Esophagus mucosa (tissue), 1 donor: Measurements from ENCODE around the gene UBE2U. TPM values are rescaled to one million over a fixed set of nuclear protein-coding genes. Genes with fewer than 3 reads are reported as not detected.
A peak's percentile ranks its signal among the peaks of the same experiment; 100 is the strongest.
"Not testable (repeated sequence)": the region's sequence is repeated elsewhere in the genome, so short reads cannot be mapped to it uniquely, and the experiment has no call there.

ENCODE experiments used
- ATAC-seq: fragments of 200-7000 bp; cut with Tn5 transposase; one replicate; pipeline ENCODE4 v1.9.1; 2020
- total RNA-seq: library from RNA; stranded (reverse); gene quantifications from one replicate; pipeline ENCODE4 v1.2.4, GENCODE V29; 2023
- donor health status: DM: yes; HTN: yes; CAD: no.

The UBE2U gene
- total RNA-seq, 1 donor from 2014 or later, result not detected

GRCh38 chr1:64194168-64195080 lies 9.0 kb upstream of the UBE2U start:
- ATAC-seq, result no peak

DNA sequence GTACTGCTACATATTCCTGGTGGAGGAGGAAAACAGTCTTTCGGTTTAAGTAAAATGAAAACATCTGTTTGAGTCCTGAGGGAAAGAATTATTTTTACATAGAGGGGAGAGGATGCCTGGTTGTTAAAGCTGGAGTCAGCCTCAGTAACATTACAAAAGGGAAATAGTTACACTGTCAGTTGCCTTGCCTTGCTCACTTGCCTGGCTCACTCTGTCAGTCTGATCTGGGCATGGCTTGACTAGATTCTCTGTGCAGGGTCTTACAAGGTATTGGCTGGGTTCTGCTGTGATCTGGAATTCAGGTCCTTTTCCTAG lies 8.4 kb upstream of the UBE2U start:
- no peak for ATAC-seq

DNA sequence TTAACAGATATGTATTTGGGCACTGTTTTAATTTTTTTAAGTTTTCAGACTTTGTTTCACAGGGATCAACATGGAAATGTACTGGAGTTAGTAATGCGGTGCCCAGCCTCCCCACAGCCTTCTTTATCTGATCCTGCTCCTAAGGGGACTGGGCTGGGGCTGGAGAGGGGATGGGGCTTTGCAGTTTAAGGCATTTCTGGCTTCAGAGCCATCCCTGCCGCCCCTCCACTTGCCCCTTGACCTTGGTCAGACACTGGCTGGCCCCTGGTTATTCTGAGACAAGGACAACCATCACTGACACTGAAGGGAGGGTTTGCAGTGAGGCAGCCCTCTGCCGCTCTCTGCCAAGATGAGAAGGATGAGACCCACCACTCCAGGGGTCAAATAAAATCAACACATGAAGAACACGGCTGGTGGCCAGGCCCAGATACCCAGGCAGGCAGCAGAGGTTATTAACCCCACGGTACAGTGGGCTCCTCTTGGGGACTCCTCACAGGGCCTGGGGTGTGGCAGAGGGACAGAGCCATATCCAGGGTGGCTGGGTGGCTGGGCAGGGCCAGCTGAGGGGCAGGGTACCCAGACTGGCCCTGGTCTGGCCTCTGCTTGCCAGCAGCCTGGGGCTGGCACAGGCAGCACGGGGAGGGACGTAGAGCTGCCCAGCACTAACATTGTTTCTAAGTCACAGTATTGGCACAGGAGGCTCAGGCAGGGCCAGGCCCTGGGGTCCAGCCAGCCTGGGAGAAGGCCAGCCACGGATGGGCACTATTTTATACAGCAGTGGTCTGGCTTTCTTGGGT lies 7.2 kb upstream of the UBE2U start:
- peak; percentile 13 for ATAC-seq

DNA sequence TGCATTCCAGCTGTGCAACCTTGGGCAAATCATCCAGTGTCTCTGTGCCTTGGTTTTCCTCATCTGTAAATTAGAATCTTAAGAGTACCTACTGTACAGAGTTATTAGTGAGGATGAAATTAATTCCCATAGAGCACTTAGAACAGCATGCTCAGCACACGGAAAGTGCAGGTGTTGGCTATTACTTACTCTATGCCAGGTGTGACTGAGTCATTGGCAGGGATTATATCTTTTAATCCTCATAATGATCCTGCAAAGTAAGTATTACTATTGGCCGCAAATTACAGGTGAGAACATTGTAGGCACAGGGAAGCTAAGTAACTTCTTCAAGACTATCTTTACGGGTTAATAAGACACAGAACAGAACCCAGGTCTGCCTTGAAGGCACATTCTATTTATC lies 6.3 kb upstream of the UBE2U start:
- ATAC-seq, result peak; percentile 93

GRCh38 chr1:64199154-64199553 lies 4.3 kb upstream of the UBE2U start:
- no peak for ATAC-seq

DNA sequence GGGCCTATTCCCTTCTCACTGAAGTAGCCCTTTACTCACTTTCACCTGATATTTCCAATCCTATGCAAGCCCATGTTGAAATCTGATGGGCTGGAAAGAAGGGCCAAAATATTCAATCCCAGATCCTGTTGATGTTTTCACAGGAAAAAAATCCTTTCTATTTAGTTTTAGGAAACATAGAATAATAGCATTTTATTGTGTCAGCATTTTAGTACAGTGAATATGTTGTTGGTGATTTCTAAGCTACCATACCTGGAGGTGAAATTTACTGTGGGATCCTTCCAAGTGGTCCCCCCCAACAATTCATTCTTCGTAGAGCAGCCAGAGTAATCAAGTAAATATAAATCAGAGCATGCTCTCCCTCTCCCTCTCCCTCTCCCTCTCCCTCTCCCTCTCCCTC lies 3.4 kb upstream of the UBE2U start:
- no peak for ATAC-seq

DNA sequence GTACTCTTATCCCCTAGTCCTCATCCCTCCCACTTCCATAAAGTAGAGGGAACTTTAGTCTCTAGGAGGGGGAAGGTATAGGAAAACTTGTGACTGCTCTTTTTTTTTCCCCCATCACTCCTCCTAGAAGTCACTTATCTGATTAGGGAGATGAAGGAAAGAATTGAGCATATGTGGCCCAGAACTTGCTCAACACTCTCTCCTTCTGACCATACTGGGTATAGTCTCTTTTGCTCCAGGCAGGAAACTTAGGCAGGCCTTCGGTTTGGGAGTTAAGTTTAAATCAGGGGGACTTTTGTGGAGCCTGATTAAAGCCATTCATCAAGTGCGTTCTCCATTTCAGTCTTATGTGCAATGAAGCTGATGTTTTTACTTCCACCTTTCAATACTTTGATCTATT lies 5.8 kb downstream of the UBE2U start:
- no peak for ATAC-seq

DNA sequence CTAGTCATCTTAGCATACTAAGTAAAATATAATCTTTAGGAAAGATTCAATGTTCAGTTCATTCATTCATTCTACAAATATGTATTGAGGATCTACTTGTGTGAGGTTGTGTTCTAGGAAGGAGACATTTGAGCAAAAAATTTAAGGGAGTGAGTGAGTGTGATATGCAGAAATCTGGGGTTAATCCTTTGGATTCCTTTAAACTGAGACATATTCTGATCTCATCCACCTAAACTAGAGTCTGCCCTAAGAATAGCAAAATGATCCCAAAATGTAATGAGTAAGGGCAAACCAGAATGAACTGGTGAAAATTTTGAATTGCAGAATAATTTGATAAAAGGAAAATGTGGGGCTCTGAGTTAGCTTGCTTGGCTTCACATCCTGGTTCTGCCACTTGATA lies 8.6 kb downstream of the UBE2U start:
- ATAC-seq, result no peak

DNA sequence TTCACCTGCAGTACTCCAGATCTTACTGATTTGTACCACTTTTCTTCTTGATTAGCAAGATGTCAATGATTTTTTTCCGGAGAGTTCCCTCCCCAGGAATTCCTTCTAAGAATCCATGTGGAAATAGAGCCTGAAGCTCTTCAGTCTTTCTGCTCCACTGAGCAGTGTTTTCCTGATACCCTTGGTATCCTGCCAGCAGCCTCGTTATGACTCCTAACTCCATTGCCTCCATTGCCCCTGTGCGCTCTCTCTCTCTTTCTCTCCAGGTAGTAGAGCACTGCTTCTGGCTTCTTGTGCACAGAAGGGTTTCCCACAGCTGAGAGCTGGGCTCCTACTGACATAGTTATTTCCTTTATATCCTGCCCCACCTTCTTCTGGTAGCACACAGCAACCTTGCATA lies 12.2 kb downstream of the UBE2U start:
- no peak for ATAC-seq

GRCh38 chr1:64220241-64220640 lies 16.8 kb downstream of the UBE2U start:
- no peak for ATAC-seq

- ATAC-seq, result no peak
Measured at GRCh38 chr1:64223329-64224151, 20.1 kb downstream of the UBE2U start.

GRCh38 chr1:64224236-64224635 lies 20.8 kb downstream of the UBE2U start:
- not testable (repeated sequence) for ATAC-seq

GRCh38 chr1:64228167-64228957 lies 24.9 kb downstream of the UBE2U start:
- no peak for ATAC-seq

GRCh38 chr1:64229307-64229706 lies 25.9 kb downstream of the UBE2U start:
- no peak for ATAC-seq

DNA sequence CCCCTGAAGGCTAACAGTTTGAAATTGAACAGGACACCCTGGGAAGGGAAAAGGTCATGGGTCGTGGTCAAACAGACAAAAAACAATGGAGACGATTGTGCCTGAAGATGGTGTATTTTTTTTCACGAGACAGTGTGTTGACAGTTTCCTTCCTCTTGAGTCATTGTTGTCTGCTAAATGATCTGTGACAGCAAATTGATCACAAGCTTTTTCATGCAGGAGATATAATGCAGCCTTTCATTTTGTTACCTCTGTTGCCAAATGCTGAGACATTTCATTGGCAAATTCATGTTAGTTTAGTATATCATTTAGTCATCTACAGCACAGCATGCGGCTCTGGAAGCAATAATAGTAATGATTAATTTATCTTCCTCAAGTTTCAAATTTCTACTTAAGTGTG lies 27.7 kb downstream of the UBE2U start:
- ATAC-seq, result peak; percentile 36

DNA sequence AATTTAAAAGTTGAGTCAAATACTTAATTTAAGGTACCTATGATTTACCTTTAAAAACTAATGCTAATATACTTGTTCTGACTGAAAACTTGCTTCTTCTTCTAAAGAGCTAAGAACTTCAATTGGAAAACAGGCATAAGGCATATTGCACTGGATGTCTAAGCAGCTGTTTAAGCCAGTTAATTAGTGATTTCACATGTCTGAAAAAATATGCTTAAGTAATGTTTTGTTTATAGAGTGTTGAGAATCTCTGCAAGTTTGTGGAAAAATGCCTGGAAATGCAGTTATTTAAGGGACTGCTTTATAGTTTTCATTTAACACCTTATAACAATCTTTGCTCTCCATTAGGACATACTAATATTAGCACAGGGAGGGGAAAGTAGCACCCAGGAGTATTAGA lies 28.2 kb downstream of the UBE2U start:
- no peak for ATAC-seq

GRCh38 chr1:64234714-64235113 lies 31.3 kb downstream of the UBE2U start:
- ATAC-seq, result no peak

- ATAC-seq, result no peak
Measured at GRCh38 chr1:64235181-64235580, 31.8 kb downstream of the UBE2U start.

DNA sequence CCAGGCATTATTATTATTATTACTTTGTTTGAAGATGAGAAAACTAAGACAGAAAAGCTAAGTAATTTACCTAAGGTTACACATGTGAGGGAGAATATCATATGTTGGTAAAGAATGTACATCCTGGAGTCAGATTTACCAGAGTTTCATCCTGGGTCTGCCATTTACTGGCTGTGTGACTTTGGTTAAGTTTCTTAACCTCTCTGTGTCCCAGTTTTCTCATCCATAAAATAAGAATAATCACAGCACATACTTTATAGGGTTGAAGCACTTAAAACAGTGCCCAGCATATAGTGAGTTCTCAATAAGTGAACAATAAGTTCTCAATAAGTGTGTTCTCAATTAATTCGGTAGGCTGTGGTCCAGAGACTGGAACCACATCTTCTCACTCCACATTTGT lies 32.5 kb downstream of the UBE2U start:
- no peak for ATAC-seq

DNA sequence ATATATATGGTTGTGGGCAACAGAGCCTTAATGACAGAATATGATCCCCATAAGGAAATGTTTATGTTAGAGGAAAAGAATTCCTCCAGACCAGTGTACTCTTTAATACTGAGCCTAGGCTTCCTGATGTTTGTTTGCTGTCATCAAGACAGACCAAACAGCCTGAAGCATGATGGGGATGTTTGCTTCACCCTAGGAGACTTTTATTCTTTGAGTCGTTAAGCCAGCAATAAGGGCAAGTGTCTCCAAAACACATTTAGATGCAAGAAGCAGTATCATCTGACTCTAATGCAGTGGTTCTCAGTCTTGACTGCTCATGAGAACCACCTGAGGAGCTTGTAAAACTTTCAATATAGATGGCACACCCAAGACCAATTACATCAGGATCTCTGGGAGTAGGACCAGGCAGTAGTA lies 33.1 kb downstream of the UBE2U start:
- no peak for ATAC-seq

DNA sequence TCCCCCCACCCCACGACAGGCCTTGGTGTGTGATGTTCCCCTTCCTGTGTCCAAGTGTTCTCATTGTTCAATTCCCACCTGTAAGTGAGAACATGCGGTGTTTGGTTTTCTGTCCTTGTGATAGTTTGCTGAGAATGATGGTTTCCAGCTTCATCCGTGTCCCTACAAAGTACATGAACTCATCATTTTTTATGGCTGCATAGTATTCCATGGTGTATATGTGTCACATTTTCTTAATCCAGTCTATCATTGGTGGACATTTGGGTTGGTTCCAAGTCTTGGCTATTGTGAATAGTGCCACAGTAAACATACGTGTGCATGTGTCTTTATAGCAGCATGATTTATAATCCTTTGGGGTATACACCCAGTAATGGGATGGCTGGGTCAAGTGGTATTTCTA lies 36.1 kb downstream of the UBE2U start:
- ATAC-seq, result not testable (repeated sequence)

DNA sequence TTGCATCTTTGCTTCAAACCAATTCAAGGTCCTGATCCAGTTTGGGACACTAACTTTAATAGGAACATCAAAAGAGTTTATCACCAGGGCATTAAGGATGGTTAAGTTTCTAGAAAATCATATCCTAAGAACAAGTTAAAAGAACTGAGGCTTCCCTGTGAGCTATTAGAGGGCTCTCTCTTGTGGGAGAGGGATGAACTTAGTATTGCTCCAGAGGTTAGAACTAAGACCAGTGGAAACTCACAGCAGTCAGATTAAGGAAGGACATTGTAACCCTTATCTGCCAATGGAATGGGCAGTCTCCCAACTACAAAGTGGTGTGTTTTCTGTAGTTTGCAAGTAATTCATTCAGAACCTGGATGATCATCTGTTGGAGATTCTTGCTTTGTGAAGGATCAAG lies 36.8 kb downstream of the UBE2U start:
- no peak for ATAC-seq
